NT2/D1 (cell line): ENCODE measurements around the gene PDE6D.

Experiments used
- YY1 ChIP-seq: IDR thresholded peaks from 2 replicates; pipeline ENCODE4 v1.6.1; 2011; ENCODE audit not compliant: insufficient read length, insufficient read depth
- ZNF274 ChIP-seq: IDR thresholded peaks from 2 replicates; pipeline ENCODE4 v1.6.1; 2011; ENCODE audit warnings: mild to moderate bottlenecking, low read depth, low read length

DNA sequence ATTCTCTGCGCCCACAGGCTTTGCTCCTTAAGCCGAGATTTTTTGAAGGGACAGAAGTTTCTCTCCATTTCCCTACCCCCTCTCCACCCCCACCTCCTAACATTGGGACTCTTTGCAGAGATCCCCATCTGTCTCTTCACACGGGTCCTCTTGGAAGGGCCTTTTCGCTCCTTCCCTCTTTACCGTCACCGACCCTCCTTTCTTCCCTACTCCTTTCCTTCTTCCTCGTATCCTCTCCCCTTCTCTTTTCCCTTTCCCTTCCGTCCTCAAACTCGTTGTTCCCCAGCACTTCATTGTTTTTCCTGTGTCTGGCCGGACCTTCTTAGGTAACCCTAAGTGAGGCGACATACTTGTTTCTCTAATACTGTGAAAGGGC, 5.8 kb upstream of the PDE6D start:
- TF ChIP-seq YY1 (no peak), ZNF274 (no peak)
